Neural progenitor cell (in vitro differentiated cells): ENCODE measurements around the gene SEMA6A.

Experiments
- EZH2 ChIP-seq: fragments of 200-600 bp; sonication (generic); IDR thresholded peaks from 2 replicates; pipeline ENCODE4 v1.6.1; 2017; ENCODE audit warnings: antibody characterized with exemption, mild to moderate bottlenecking, moderate library complexity
- TF ChIP-seq, protein P1 (sequence below): fragments of 200-600 bp; sonication (generic); IDR thresholded peaks from 2 replicates; pipeline ENCODE4 v1.5.1; 2017; ENCODE audit warnings: antibody characterized with exemption, mild to moderate bottlenecking

DNA sequence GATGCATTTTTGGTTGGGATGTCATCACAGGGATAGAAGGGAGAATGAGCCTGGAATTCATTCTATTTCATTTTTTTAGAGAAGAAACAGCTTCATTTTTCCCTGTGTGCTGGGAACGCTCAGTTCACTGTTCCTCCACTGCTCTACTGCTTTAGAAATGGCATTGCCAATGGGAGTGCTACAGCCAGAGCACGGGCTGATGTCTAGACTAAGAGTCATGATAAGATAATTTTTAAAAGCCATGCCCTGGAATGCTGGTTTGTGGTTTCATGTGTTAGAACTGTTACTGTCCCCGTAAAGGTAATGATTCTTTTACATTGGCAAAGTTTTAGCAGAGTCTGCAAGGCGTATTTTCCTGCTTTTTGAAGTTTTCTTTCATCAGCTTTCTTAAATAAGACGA is 119.6 kb downstream of the SEMA6A start:
- TF ChIP-seq, protein P1, sequence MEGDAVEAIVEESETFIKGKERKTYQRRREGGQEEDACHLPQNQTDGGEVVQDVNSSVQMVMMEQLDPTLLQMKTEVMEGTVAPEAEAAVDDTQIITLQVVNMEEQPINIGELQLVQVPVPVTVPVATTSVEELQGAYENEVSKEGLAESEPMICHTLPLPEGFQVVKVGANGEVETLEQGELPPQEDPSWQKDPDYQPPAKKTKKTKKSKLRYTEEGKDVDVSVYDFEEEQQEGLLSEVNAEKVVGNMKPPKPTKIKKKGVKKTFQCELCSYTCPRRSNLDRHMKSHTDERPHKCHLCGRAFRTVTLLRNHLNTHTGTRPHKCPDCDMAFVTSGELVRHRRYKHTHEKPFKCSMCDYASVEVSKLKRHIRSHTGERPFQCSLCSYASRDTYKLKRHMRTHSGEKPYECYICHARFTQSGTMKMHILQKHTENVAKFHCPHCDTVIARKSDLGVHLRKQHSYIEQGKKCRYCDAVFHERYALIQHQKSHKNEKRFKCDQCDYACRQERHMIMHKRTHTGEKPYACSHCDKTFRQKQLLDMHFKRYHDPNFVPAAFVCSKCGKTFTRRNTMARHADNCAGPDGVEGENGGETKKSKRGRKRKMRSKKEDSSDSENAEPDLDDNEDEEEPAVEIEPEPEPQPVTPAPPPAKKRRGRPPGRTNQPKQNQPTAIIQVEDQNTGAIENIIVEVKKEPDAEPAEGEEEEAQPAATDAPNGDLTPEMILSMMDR = no peak
- no peak for TF ChIP-seq EZH2
